HCT116 (cell line): ENCODE data around the gene STPG3. TPM values are rescaled to one million over a fixed set of nuclear protein-coding genes. Genes with fewer than 3 reads are reported as not detected.
A peak's percentile ranks its signal among the peaks of the same experiment; 100 is the strongest.

Experiments used
- ATAC-seq: fragments of 200-7000 bp; cut with Tn5 transposase; 2 replicates; pipeline ENCODE4 v1.9.1; 2020; ENCODE audit warnings: mild to moderate bottlenecking, moderate library complexity
- BruUV-seq: library from RNA; stranded (reverse); fragments of 400-500 nt; replicated peaks from 2 replicates; lab custom pipeline; 2021; lab: Mats Ljungman, UMichigan
- CTCF ChIA-PET: fragments of 300-600 bp; sonication (Branson Sonifier 250); formaldehyde crosslinking; loops from one replicate; lab custom pipeline; 2021; ENCODE audit warnings: antibody characterized with exemption; lab: Charles Lee
- POLR2A ChIA-PET: fragments of 300-600, 350-600 bp; sonication (Branson Sonifier 250); formaldehyde crosslinking; loops from one replicate; lab custom pipeline; 2021; ENCODE audit warnings: antibody characterized with exemption; lab: Charles Lee
- RAD21 ChIA-PET, 2 experiments: fragments of 300-600 bp; sonication (Branson Sonifier 250); formaldehyde crosslinking; loops; one replicate each; lab custom pipeline; 2023; ENCODE audit warnings: low total read pairs in 2 of 2; ENCODE audit not compliant: uncharacterized antibody in 2 of 2, unreplicated experiment in 2 of 2, low non-redundant PET in 1 of 2; lab: Charles Lee
- DNase-seq: peaks from one replicate; pipeline ENCODE4 v3.0.0-alpha.2; 2010; ENCODE audit warnings: low read depth, low spot score
- H2AFZ ChIP-seq: fragments of 200-600 bp; shearing (Covaris generic), sonication (generic); 2 replicates; pipeline ENCODE4 v1.6.1; 2017; ENCODE audit warnings: low read depth, mixed run types, mixed read lengths, antibody characterized with exemption, low read length; ENCODE audit not compliant: poor library complexity, severe bottlenecking
- H3K27ac ChIP-seq: 2 replicates; pipeline ENCODE4 v1.5.1; 2012; ENCODE audit warnings: low read depth, low read length
- H3K27me3 ChIP-seq: fragments of 200-600 bp; sonication (generic); 2 replicates; pipeline ENCODE4 v1.6.1; 2016; ENCODE audit warnings: mixed run types, low read length, mixed read lengths; ENCODE audit not compliant: insufficient read depth
- H3K36me3 ChIP-seq, 2 experiments: fragments of 200-500 bp in 1 of 2; fragments of 200-600 bp in 1 of 2; sonication (Bioruptor generic) in 1 of 2; sonication (generic) in 1 of 2; 2 replicates each; pipeline versions ENCODE4 v1.5.1 to v1.6.1; 2014 to 2016; ENCODE audit warnings: low read length in 2 of 2, inconsistent platforms in 1 of 2, mixed read lengths in 1 of 2, mixed run types in 1 of 2; ENCODE audit not compliant: insufficient read depth in 2 of 2, control insufficient read depth in 1 of 2
- H3K4me1 ChIP-seq, 2 experiments: fragments of 200-600 bp in 1 of 2; sonication (generic) in 1 of 2; 2 replicates each; pipeline versions ENCODE4 v1.5.1 to v1.6.1; 2012 to 2017; ENCODE audit warnings: low read length in 2 of 2, inconsistent platforms in 1 of 2, mild to moderate bottlenecking in 1 of 2, mixed read lengths in 1 of 2, mixed run types in 1 of 2, moderate library complexity in 1 of 2; ENCODE audit not compliant: insufficient read depth in 2 of 2, control insufficient read depth in 1 of 2
- H3K4me2 ChIP-seq: fragments of 200-600 bp; sonication (generic); 2 replicates; pipeline ENCODE4 v1.6.1; 2017; ENCODE audit warnings: mixed run types, low read length, mixed read lengths
- H3K4me3 ChIP-seq, 2 experiments: fragments of 200-600 bp in 1 of 2; sonication (generic) in 1 of 2; replicated peaks in 1 of 2; 2 replicates each; pipeline ENCODE4 v1.5.1; 2011 to 2016; ENCODE audit warnings: low read length in 2 of 2, control low read depth in 1 of 2, low read depth in 1 of 2, mild to moderate bottlenecking in 1 of 2, mixed read lengths in 1 of 2, mixed run types in 1 of 2
- H3K79me2 ChIP-seq: fragments of 200-600 bp; sonication (generic); 2 replicates; pipeline ENCODE4 v1.6.1; 2017; ENCODE audit warnings: mild to moderate bottlenecking, mixed run types, low read length, moderate library complexity, mixed read lengths; ENCODE audit not compliant: insufficient read depth
- H3K9ac ChIP-seq: fragments of 200-600 bp; sonication (generic); 2 replicates; pipeline ENCODE4 v1.6.1; 2016; ENCODE audit warnings: low read length, mixed read lengths
- H3K9me2 ChIP-seq: fragments of 200-600 bp; sonication (generic), shearing (Covaris generic); 2 replicates; pipeline ENCODE4 v1.6.1; 2017; ENCODE audit warnings: mixed run types, mild to moderate bottlenecking, moderate library complexity; ENCODE audit not compliant: insufficient read depth
- H3K9me3 ChIP-seq, 2 experiments: fragments of 200-500 bp in 1 of 2; fragments of 200-600 bp in 1 of 2; sonication (Bioruptor generic) in 1 of 2; sonication (generic) in 1 of 2; 2 replicates each; pipeline ENCODE4 v1.6.1; 2014 to 2017; ENCODE audit warnings: low read length in 2 of 2, mixed read lengths in 2 of 2, inconsistent platforms in 1 of 2, low read depth in 1 of 2, mild to moderate bottlenecking in 1 of 2, mixed run types in 1 of 2, moderate library complexity in 1 of 2; ENCODE audit not compliant: control insufficient read depth in 1 of 2, insufficient read depth in 1 of 2
- H4K20me1 ChIP-seq: fragments of 200-600 bp; sonication (generic), shearing (Covaris generic); 2 replicates; pipeline ENCODE4 v1.6.1; 2017; ENCODE audit warnings: mixed run types, mild to moderate bottlenecking, moderate library complexity; ENCODE audit not compliant: insufficient read depth
- ATF3 ChIP-seq: IDR thresholded peaks from 2 replicates; pipeline ENCODE4 v1.6.1; 2012
- CEBPB ChIP-seq: IDR thresholded peaks from 2 replicates; pipeline ENCODE4 v1.6.1; 2012; ENCODE audit warnings: low read depth
- EZH2 ChIP-seq: fragments of 200-600 bp; sonication (generic); IDR thresholded peaks from 2 replicates; pipeline ENCODE4 v1.6.1; 2017; ENCODE audit warnings: antibody characterized with exemption, mixed run types
- EZH2phosphoT487 ChIP-seq: fragments of 200-600 bp; IDR thresholded peaks from 2 replicates; pipeline ENCODE4 v1.6.1; 2018; ENCODE audit warnings: antibody characterized with exemption, borderline replicate concordance
- FOSL1 ChIP-seq: IDR thresholded peaks from 2 replicates; pipeline ENCODE4 v1.6.1; 2012; ENCODE audit warnings: low read depth
- MAX ChIP-seq: IDR thresholded peaks from 2 replicates; pipeline ENCODE4 v1.6.1; 2012
- POLR2A ChIP-seq: IDR thresholded peaks from 2 replicates; pipeline ENCODE4 v1.7.0; 2011; ENCODE audit warnings: borderline replicate concordance; ENCODE audit not compliant: insufficient read depth, insufficient read length; ENCODE audit errors: extremely low read depth
- POLR2AphosphoS5 ChIP-seq: IDR thresholded peaks from 2 replicates; pipeline ENCODE4 v1.6.1; 2011; ENCODE audit warnings: mild to moderate bottlenecking, low read depth, low read length, moderate library complexity
- RAD21 ChIP-seq: IDR thresholded peaks from 2 replicates; pipeline ENCODE4 v1.6.1; 2012; ENCODE audit warnings: low read depth, mild to moderate bottlenecking
- SP1 ChIP-seq: IDR thresholded peaks from 2 replicates; pipeline ENCODE4 v1.6.1; 2012; ENCODE audit warnings: low read depth
- SRF ChIP-seq: IDR thresholded peaks from 2 replicates; pipeline ENCODE4 v1.6.1; 2012; ENCODE audit warnings: low read depth
- TCF7L2 ChIP-seq: IDR thresholded peaks from 2 replicates; pipeline ENCODE4 v1.7.0; 2011; ENCODE audit warnings: borderline replicate concordance, inconsistent platforms; ENCODE audit not compliant: insufficient read depth, insufficient read length; ENCODE audit errors: extremely low read depth
- ZFX ChIP-seq: fragments of 450-650 bp; IDR thresholded peaks from 2 replicates; pipeline ENCODE4 v1.6.1; 2017
- ZNF274 ChIP-seq: fragments of 200-500 bp; sonication (Bioruptor generic); IDR thresholded peaks from 2 replicates; pipeline ENCODE4 v1.6.1; 2014; ENCODE audit warnings: mild to moderate bottlenecking, low read depth, low read length, inconsistent platforms
- intact Hi-C: fragments of 100-400 bp; cut with micrococcal nuclease; formaldehyde crosslinking; loops from 2 replicates; pipeline ENCODE4 v1.10.0; 2022
- total RNA-seq: library from RNA; stranded (reverse); gene quantifications from one replicate; pipeline ENCODE4 v1.2.1, GENCODE V29; 2021; ENCODE audit not compliant: unreplicated experiment

The STPG3 gene
- total RNA-seq, 1 experiment from 2014 or later: not detected

GRCh38 chr9:137273611-137274320 is 22.7 kb downstream of the STPG3 start:
- Histone ChIP-seq H3K79me2 (peaks cover 11% of the 10 kb centered on the region), H3K4me2 (no peak overlapping the region), H3K36me3 (peaks cover 4 to 16% of the 10 kb centered on the region in 2 experiments; a peak in 3 of 4 replicates), H2AFZ (no peak overlapping the region), H3K27ac (peak overlapping the region; percentile 56; the same call in 1 of the 2 replicates), H3K27me3 (no peaks in the 10 kb centered on the region), H4K20me1 (no peaks in the 10 kb centered on the region), H3K9me3 (no peaks in the 10 kb centered on the region), H3K4me1 (peaks cover 31 to 40% of the 10 kb centered on the region in 2 experiments), H3K4me3 (no peak overlapping the region), H3K9ac (no peak overlapping the region), H3K9me2 (no peaks in the 10 kb centered on the region)
- POLR2A ChIA-PET: interaction anchor here (1.4 kb wide), 1 partner anchor 30 kb away, joined by 3 read pairs; no protein-coding TSS in a partner anchor
- TF ChIP-seq SRF (no peak), TCF7L2 (no peak), EZH2phosphoT487 (no peak), ZFX (no peak), RAD21 (no peak), MAX (no peak), ZNF274 (no peak), POLR2A (no peak), FOSL1 (no peak), ATF3 (no peak), POLR2AphosphoS5 (no peak), EZH2 (no peak), SP1 (no peak), CEBPB (no peak)
- no peak for DNase-seq
- intact Hi-C loops: no loop called here
- BruUV-seq: no TSS peak
- CTCF ChIA-PET: interaction anchor here (1.1 to 1.3 kb wide), 3 partner anchors 13 to 37 kb away, joined by 3 to 4 read pairs (median 3); no protein-coding TSS in a partner anchor
- RAD21 ChIA-PET: no interaction called here
- no peak for ATAC-seq
